AG20443 (cell line): Measurements from ENCODE around the gene FGD4.
A peak's percentile ranks its signal among the peaks of the same experiment; 100 is the strongest.

Experiments
- DNase-seq: peaks from one replicate; pipeline ENCODE4 v3.0.0; 2012; ENCODE audit warnings: low spot score, mixed read lengths

The FGD4 gene

GRCh38 chr12:32399370-32400113, at the start of gene FGD4:
Gene FGD4, plus strand, starts transcription at chr12:32399558.
- peak; percentile 90 for DNase-seq

GRCh38 chr12:32353540-32353939, 45.8 kb upstream of the FGD4 start:
- DNase-seq, result no peak

- no peak for DNase-seq
Measured at GRCh38 chr12:32357601-32358249, 41.6 kb upstream of the FGD4 start.

- DNase-seq, result no peak
Measured at GRCh38 chr12:32360956-32361355, 38.4 kb upstream of the FGD4 start.

DNA sequence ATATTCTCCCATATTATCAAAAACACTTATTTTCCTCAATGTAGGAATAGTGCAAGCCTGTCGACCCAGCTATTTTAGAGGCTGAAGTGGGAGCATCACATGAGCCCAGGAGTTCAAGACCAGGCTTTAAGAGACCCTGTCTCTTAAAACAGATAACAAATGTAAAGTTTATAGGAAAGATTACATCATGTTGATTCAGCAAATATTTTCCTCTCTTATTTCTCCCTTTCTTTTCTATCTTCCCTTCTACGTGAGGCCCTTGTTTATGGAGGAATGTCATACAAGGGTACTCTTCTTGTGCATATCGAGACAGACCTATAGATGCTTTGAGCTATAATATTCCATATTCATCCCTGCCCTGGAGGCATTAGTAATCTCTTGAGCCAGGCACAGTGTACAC, 36.5 kb upstream of the FGD4 start:
- no peak for DNase-seq

- DNase-seq, result peak; percentile 69
Measured at GRCh38 chr12:32365473-32366064, 33.8 kb upstream of the FGD4 start.

DNA sequence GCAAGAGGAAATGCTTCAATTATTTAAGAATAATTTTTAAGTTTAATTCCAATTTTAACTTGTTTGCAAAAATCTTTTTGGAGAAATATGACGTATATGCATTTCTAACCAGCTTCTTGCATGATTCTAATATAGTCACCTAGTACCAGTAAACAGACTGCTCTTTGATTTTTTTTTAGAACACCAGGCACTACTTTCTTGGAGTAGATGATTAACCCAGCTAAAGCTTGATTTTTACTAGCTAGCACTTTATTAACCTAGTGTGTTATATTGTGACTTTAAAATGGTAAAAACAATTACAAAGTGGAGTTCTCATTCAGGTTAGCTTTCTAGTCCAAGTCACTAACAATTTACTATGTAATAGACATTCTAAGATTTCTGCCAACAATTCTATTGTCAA, 32.6 kb upstream of the FGD4 start:
- DNase-seq, result no peak

DNA sequence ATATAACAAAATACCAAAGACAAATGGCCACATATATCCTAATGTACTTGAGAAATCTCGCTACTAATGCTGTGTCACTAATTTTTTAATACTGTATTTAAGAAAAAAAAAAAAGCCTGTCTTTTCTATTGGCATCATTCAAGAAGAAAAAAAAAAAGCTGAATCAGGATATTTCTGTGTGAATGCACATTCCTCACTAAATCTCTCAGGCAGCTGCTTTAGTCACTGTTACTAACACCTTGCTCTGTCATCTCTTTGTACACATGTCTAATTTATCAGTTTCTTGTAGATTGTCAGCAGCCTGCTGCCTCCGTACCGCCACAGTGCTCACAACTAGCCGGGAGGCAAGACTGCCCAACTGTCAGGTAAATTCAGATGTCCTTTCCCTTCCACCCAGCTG, 32.0 kb upstream of the FGD4 start:
- DNase-seq, result no peak

DNA sequence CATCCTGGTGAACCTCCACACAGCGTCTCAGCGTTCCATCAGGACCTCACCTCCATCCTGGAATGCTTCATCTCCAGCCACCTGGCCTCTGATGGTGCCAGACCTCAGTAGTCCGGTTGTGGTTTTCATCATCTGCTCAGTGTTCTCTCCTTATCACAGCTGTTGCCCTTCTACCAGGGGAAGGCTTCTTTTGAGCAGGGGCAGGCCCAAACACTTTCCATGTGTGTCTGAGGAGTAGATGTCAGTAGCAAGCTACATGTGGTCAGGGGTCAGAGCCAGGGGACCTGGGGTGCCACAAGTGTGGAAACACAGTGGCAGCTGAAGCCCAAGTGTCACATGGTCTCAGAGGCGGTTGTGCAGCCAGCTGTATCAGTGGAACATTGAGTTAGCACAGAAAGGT, 30.2 kb upstream of the FGD4 start:
- DNase-seq, result no peak

- DNase-seq, result no peak
Measured at GRCh38 chr12:32377344-32378055, 21.9 kb upstream of the FGD4 start.

- no peak for DNase-seq
Measured at GRCh38 chr12:32379213-32379612, 20.1 kb upstream of the FGD4 start.

- no peak for DNase-seq
Measured at GRCh38 chr12:32379667-32380066, 19.7 kb upstream of the FGD4 start.

DNA sequence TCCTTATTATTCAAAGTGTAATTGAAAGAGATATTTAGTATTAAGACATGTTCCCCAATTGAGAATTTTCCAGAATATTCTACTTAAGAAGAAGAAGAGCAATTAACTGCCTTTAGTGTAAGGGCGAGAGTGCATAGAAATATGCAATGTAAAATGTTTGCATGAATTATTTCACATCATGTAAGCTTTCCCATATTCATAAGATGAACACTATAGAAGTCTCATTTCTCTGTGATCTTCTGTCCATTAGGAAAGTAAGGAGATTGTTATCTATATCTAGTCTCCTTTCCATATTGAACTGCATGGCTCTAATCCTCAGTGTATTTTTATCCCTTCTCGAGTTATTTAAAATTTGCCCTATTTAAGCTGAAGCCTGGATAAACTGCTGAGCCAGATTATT, 17.1 kb upstream of the FGD4 start:
- no peak for DNase-seq

DNA sequence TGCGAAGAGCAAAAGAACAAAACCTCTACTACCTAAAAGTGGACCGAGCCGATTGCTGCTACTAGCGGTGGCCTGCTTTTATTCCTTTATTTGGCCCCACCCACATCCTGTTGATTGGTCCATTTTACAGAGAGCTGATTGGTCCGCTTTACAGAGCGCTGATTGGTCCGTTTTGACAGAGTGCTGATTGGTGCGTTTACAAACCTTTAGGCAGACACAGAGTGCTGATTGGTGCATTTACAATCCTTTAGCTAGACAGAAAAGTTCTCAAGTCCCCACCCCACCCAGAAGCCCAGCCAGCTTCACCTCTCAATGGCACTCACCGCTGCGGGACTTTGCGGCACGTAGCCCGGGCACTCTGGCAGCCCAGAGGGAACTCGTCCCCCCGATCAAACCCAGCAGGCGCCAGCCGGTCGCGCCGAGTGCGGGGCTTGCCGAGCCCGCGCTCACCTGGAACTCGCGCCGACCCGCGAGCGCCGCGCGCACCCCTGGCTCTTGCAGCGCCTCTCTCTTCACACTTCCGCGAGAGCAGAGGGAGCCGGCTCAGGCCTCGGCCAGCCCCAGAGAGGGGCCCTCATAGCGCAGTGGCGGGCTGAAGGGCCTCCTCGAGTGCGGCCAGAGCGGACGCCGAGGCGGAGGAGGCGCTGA, 8.7 kb upstream of the FGD4 start:
- DNase-seq, result no peak

DNA sequence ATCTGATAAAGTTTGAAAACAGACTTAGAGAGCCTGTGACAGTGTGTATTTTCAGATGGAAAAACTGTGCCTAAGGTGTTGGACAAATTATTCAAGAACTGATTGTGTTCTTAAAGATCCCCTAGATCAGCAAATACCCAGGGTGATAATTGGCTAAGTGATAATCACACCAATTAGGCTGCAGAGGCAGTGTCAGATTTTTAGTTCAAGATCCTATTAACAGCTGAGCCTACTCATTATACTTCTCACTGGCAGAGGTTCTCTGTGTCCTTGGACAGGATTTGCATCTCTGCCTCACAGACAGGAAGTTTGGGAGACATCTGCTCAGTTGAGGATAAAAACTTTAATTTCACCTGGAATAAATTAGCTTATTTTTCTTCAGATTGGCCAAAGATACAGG, 4.3 kb upstream of the FGD4 start:
- DNase-seq, result no peak

- no peak for DNase-seq
Measured at GRCh38 chr12:32397696-32398095, 1.7 kb upstream of the FGD4 start.

DNA sequence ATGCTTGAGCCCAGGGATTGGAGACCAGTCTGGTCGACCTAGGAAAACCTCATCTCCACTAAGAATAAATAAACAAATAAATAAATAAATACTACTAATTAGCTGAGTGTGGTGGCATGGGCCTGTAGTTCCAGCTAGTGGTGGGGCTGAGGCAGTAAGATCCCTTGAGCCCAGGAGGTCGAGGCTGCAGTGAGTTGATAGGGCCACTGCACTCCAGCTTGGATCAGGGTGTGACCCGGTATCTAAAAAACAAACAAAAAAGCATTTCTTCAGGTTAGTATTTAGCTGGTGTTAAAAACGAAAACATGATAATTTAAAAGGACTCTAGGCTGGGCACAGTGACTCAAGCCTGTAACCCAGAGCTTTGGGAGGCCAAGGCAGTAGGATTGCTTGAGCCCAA, 1.2 kb upstream of the FGD4 start:
- no peak for DNase-seq

GRCh38 chr12:32398816-32399369, 465 bp upstream of the FGD4 start:
- DNase-seq, result no peak

GRCh38 chr12:32400114-32400672, 835 bp downstream of the FGD4 start:
- no peak for DNase-seq

- no peak for DNase-seq
Measured at GRCh38 chr12:32400866-32401265, 1.5 kb downstream of the FGD4 start.

- DNase-seq, result no peak
Measured at GRCh38 chr12:32402170-32402569, 2.8 kb downstream of the FGD4 start.

- DNase-seq, result no peak
Measured at GRCh38 chr12:32402946-32403345, 3.6 kb downstream of the FGD4 start.
